HepG2 (cell line): ENCODE data around the gene LINC00237. TPM values are rescaled to one million over a fixed set of nuclear protein-coding genes. Genes with fewer than 3 reads are reported as not detected.

Experiments used
- ATF1 ChIP-seq: IDR thresholded peaks from 2 replicates; pipeline ENCODE4 v1.6.1; 2016; ENCODE audit warnings: mild to moderate bottlenecking, control low read depth
- GATAD2A ChIP-seq: IDR thresholded peaks from 2 replicates; pipeline ENCODE4 v1.6.1; 2016
- GLI4 ChIP-seq: sonication (generic); formaldehyde crosslinking; IDR thresholded peaks from 2 replicates; pipeline ENCODE4 v1.5.1; 2020; ENCODE audit warnings: missing genetic modification reagents, mild to moderate bottlenecking, moderate library complexity, borderline replicate concordance
- GTF3A ChIP-seq: sonication (generic); formaldehyde crosslinking; conservative IDR thresholded peaks from 2 replicates; pipeline ENCODE4 v1.4.0; 2020; ENCODE audit warnings: mild to moderate bottlenecking, missing genetic modification reagents
- KLF16 ChIP-seq, 2 experiments: sonication (generic) in 1 of 2; formaldehyde crosslinking in 1 of 2; IDR thresholded peaks; 2 replicates each; pipeline versions ENCODE4 v1.6.1 to v1.8.0; 2016 to 2023; ENCODE audit warnings: missing genetic modification reagents in 2 of 2, missing compliant biosample characterization in 1 of 2
- MAFF ChIP-seq: IDR thresholded peaks from 2 replicates; pipeline ENCODE4 v1.6.1; 2011; ENCODE audit warnings: low read depth, low read length, improper control_type of control experiment
- NFKBIZ ChIP-seq: IDR thresholded peaks from 2 replicates; pipeline ENCODE4 v1.6.1; 2018; ENCODE audit warnings: missing genetic modification reagents, missing compliant biosample characterization
- POLR2A ChIP-seq, 2 experiments: IDR thresholded peaks; 2 replicates each; pipeline ENCODE4 v1.6.1; 2011; ENCODE audit warnings: low read depth in 2 of 2, low read length in 2 of 2, mild to moderate bottlenecking in 1 of 2, moderate library complexity in 1 of 2; ENCODE audit not compliant: insufficient read depth in 1 of 2
- THYN1 ChIP-seq: sonication (generic); formaldehyde crosslinking; IDR thresholded peaks from 2 replicates; pipeline ENCODE4 v1.8.1; 2023; ENCODE audit warnings: low read depth, mild to moderate bottlenecking, moderate library complexity, missing genetic modification reagents, borderline replicate concordance
- ZFP37 ChIP-seq: sonication (generic); formaldehyde crosslinking; IDR thresholded peaks from 2 replicates; pipeline ENCODE4 v1.4.0; 2020; ENCODE audit warnings: missing genetic modification reagents, borderline replicate concordance
- ZFP62 ChIP-seq: sonication (generic); formaldehyde crosslinking; IDR thresholded peaks from 2 replicates; pipeline ENCODE4 v1.4.0; 2020; ENCODE audit warnings: missing genetic modification reagents
- ZNF33B ChIP-seq: sonication (generic); formaldehyde crosslinking; IDR thresholded peaks from 2 replicates; pipeline ENCODE4 v1.5.1; 2020; ENCODE audit warnings: mild to moderate bottlenecking, missing genetic modification reagents
- ZNF34 ChIP-seq: sonication (generic); formaldehyde crosslinking; IDR thresholded peaks from 2 replicates; pipeline ENCODE4 v1.4.0; 2020; ENCODE audit warnings: mild to moderate bottlenecking, missing genetic modification reagents, borderline replicate concordance
- ZNF451 ChIP-seq: sonication (generic); formaldehyde crosslinking; IDR thresholded peaks from 2 replicates; pipeline ENCODE4 v1.5.0; 2020; ENCODE audit warnings: mild to moderate bottlenecking, missing genetic modification reagents
- ZNF569 ChIP-seq: sonication (generic); formaldehyde crosslinking; IDR thresholded peaks from 2 replicates; pipeline ENCODE4 v1.5.0; 2020; ENCODE audit warnings: mild to moderate bottlenecking, missing genetic modification reagents, moderate library complexity, borderline replicate concordance
- ZNF772 ChIP-seq: sonication (generic); formaldehyde crosslinking; IDR thresholded peaks from 2 replicates; pipeline ENCODE4 v1.5.0; 2020; ENCODE audit warnings: mild to moderate bottlenecking, missing genetic modification reagents
- ZSCAN12 ChIP-seq: sonication (generic); formaldehyde crosslinking; IDR thresholded peaks from 2 replicates; pipeline ENCODE4 v1.9.0; 2021; ENCODE audit warnings: mild to moderate bottlenecking, missing genetic modification reagents
- polyA plus RNA-seq, 8 experiments: library from polyadenylated mRNA; depleted of rRNA in 3 of 8; stranded (reverse) in 7 of 8; unstranded in 1 of 8; fragments of >200 nt; fragmentation: Illumina TruSeq in 4 of 8; extraction: Trizol in 4 of 8; gene quantifications; 2 replicates each; pipeline versions ENCODE4 v1.2.1 to v1.2.3, GENCODE V29; 2011 to 2016; ENCODE audit warnings: low read depth in 4 of 8, missing spikeins in 1 of 8, mixed read lengths in 1 of 8; ENCODE audit not compliant: insufficient read depth in 1 of 8
- total RNA-seq, 5 experiments: library from RNA; depleted of rRNA; stranded (reverse); fragments of >200 nt; fragmentation: Illumina TruSeq; extraction: Trizol; gene quantifications; 2 replicates each; pipeline ENCODE4 v1.2.3, GENCODE V29; 2016; ENCODE audit warnings: low read depth in 1 of 5
- TF ChIP-seq, protein P1 (sequence below): sonication (generic); formaldehyde crosslinking; IDR thresholded peaks from 2 replicates; pipeline ENCODE4 v1.4.0; 2020; ENCODE audit warnings: missing genetic modification reagents
- TF ChIP-seq, protein P2 (sequence below): sonication (generic); formaldehyde crosslinking; IDR thresholded peaks from 2 replicates; pipeline ENCODE4 v1.4.0; 2020; ENCODE audit warnings: missing genetic modification reagents
- TF ChIP-seq, protein P3 (sequence below): IDR thresholded peaks from 2 replicates; pipeline ENCODE4 v1.6.1; 2018; ENCODE audit warnings: missing genetic modification reagents, mild to moderate bottlenecking, missing compliant biosample characterization
- TF ChIP-seq, protein P4 (sequence below): sonication (generic); formaldehyde crosslinking; IDR thresholded peaks from 2 replicates; pipeline ENCODE4 v1.4.0; 2020; ENCODE audit warnings: missing genetic modification reagents, mild to moderate bottlenecking, borderline replicate concordance
- TF ChIP-seq, protein P5 (sequence below): sonication (generic); formaldehyde crosslinking; IDR thresholded peaks from 2 replicates; pipeline ENCODE4 v1.5.0; 2020; ENCODE audit warnings: missing genetic modification reagents

Gene LINC00237
- total and polyA plus RNA-seq, 2 of the 13 experiments (the other 11 are each of a cell fraction or from before 2014, with no cell fraction given) = not detected

DNA sequence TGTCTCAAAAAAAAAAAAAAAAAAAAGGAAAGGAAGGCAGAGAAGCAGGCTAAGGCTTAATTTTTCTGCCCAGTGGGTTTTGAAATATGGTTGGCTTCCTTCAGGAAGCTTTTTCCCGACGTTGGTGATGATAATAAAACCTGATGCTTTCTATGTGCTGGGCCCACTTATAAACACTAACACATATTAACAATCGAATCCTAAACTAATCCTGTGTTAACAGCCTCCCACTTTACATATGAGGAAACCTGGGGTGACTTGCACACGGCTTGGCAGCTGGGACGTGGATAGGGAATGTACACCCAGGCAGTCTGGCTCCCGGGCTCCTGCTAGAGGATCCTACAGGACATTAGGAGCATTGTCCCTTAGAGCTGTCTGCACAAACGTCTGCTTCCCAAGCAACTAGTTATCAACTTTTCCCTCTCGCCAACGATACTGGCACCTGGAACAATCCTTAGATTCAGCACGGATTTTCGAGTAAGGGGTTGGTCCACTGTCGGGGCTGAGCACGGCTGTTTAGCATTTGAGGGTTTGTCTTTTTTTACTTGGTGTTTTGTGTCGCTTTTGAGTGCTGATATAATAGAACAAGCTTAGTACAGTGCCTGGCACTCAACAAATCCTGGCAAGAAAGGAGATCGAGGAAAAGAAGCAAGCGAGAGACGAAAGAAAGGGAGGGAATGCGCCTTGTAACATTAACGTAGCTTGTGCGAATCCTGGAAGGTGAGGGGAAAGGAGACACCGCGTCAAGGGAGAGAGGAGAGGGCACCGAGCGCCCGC, 19.1 kb upstream of the LINC00237 start (continued):
- TF ChIP-seq, protein P1, sequence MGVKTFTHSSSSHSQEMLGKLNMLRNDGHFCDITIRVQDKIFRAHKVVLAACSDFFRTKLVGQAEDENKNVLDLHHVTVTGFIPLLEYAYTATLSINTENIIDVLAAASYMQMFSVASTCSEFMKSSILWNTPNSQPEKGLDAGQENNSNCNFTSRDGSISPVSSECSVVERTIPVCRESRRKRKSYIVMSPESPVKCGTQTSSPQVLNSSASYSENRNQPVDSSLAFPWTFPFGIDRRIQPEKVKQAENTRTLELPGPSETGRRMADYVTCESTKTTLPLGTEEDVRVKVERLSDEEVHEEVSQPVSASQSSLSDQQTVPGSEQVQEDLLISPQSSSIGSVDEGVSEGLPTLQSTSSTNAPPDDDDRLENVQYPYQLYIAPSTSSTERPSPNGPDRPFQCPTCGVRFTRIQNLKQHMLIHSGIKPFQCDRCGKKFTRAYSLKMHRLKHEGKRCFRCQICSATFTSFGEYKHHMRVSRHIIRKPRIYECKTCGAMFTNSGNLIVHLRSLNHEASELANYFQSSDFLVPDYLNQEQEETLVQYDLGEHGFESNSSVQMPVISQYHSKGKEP = no peak; the same call in 1 of the 2 replicates
- TF ChIP-seq ZNF569 (CRISPR knock-in tag) = 0 out of 2 replicates have a peak, but pooled peaks have one; percentile 19
- TF ChIP-seq ZNF33B (CRISPR knock-in tag) = no peak
- TF ChIP-seq, protein P2, sequence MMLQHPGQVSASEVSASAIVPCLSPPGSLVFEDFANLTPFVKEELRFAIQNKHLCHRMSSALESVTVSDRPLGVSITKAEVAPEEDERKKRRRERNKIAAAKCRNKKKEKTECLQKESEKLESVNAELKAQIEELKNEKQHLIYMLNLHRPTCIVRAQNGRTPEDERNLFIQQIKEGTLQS (CRISPR knock-in tag) = peak; percentile 16; the same call in 1 of the 2 replicates
- no peak for TF ChIP-seq ZNF451
- TF ChIP-seq ZNF34 (CRISPR knock-in tag) = peak; percentile 21; the same call in 1 of the 2 replicates
- 0 out of 2 replicates have a peak, but pooled peaks have one; percentile 16 for TF ChIP-seq ATF1 (CRISPR knock-in tag)
- no peak; a peak in 1 of 4 replicates for TF ChIP-seq KLF16 (CRISPR knock-in tag; IDR thresholded peaks at IDR 0.05)
- no peak; the same call in 1 of the 2 replicates for TF ChIP-seq ZNF772 (CRISPR knock-in tag)
- TF ChIP-seq NFKBIZ (CRISPR knock-in tag) = 0 out of 2 replicates have a peak, but pooled peaks have one; percentile 18
- peak; percentile 78 to 88; a peak in 3 of 4 replicates for TF ChIP-seq POLR2A (IDR thresholded peaks at IDR 0.05; ENCODE audit: insufficient read depth in 1 of 2, low read depth in 2 of 2, low read length in 2 of 2)
- TF ChIP-seq, protein P3, sequence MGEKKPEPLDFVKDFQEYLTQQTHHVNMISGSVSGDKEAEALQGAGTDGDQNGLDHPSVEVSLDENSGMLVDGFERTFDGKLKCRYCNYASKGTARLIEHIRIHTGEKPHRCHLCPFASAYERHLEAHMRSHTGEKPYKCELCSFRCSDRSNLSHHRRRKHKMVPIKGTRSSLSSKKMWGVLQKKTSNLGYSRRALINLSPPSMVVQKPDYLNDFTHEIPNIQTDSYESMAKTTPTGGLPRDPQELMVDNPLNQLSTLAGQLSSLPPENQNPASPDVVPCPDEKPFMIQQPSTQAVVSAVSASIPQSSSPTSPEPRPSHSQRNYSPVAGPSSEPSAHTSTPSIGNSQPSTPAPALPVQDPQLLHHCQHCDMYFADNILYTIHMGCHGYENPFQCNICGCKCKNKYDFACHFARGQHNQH (CRISPR knock-in tag) = no peak; the same call in 1 of the 2 replicates
- 0 out of 2 replicates have a peak, but pooled peaks have one; percentile 20 for TF ChIP-seq ZSCAN12 (CRISPR knock-in tag)
- no peak for TF ChIP-seq ZFP62
- TF ChIP-seq MAFF = no peak
- peak; percentile 46 for TF ChIP-seq GATAD2A (CRISPR knock-in tag)
- TF ChIP-seq, protein P4, sequence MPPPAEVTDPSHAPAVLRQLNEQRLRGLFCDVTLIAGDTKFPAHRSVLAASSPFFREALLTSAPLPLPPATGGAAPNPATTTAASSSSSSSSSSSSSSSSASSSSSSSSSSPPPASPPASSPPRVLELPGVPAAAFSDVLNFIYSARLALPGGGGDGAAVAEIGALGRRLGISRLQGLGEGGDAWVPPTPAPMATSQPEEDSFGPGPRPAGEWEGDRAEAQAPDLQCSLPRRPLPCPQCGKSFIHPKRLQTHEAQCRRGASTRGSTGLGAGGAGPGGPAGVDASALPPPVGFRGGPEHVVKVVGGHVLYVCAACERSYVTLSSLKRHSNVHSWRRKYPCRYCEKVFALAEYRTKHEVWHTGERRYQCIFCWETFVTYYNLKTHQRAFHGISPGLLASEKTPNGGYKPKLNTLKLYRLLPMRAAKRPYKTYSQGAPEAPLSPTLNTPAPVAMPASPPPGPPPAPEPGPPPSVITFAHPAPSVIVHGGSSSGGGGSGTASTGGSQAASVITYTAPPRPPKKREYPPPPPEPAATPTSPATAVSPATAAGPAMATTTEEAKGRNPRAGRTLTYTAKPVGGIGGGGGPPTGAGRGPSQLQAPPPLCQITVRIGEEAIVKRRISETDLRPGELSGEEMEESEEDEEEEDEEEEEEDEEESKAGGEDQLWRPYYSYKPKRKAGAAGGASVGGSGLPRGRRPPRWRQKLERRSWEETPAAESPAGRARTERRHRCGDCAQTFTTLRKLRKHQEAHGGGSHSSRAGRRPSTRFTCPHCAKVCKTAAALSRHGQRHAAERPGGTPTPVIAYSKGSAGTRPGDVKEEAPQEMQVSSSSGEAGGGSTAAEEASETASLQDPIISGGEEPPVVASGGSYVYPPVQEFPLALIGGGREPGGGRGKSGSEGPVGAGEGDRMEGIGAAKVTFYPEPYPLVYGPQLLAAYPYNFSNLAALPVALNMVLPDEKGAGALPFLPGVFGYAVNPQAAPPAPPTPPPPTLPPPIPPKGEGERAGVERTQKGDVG (CRISPR knock-in tag) = 0 out of 2 replicates have a peak, but pooled peaks have one; percentile 48
- peak; percentile 87; the same call in 1 of the 2 replicates for TF ChIP-seq ZFP37 (CRISPR knock-in tag)
- TF ChIP-seq, protein P5, sequence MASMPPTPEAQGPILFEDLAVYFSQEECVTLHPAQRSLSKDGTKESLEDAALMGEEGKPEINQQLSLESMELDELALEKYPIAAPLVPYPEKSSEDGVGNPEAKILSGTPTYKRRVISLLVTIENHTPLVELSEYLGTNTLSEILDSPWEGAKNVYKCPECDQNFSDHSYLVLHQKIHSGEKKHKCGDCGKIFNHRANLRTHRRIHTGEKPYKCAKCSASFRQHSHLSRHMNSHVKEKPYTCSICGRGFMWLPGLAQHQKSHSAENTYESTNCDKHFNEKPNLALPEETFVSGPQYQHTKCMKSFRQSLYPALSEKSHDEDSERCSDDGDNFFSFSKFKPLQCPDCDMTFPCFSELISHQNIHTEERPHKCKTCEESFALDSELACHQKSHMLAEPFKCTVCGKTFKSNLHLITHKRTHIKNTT (CRISPR knock-in tag) = no peak
- TF ChIP-seq GTF3A = no peak
- TF ChIP-seq GLI4 (CRISPR knock-in tag) = peak; percentile 26; the same call in 1 of the 2 replicates
- 0 out of 2 replicates have a peak, but pooled peaks have one; percentile 79 for TF ChIP-seq THYN1
